SK-N-DZ (cell line): ENCODE measurements around the gene TOMM20L. TPM values are rescaled to one million over a fixed set of nuclear protein-coding genes. Genes with fewer than 3 reads are reported as not detected.
"Not testable (repeated sequence)": the region's sequence is repeated elsewhere in the genome, so short reads cannot be mapped to it uniquely, and the experiment has no call there.

ENCODE experiments used
- DNase-seq: peaks from one replicate; pipeline ENCODE4 v3.0.0-alpha.2; 2015; ENCODE audit warnings: low spot score
- polyA plus RNA-seq, 2 experiments: library from polyadenylated mRNA; depleted of rRNA; stranded (reverse); fragments of >200 nt; gene quantifications; 2 replicates each; pipeline ENCODE4 v1.2.3, GENCODE V29; 2014

TOMM20L gene
- polyA plus RNA-seq (2014; cell fraction: cytosol; rRNA removed): not detected in 2 replicates
- not detected in 2 replicates for polyA plus RNA-seq (2014; cell fraction: nucleus; rRNA removed)

- no peak for DNase-seq
Observed at GRCh38 chr14:58395812-58396788, at the start of gene TOMM20L. TSS of gene TOMM20L (plus strand) at chr14:58395930. CDS start at chr14:58395958, 28 bp downstream.

DNA sequence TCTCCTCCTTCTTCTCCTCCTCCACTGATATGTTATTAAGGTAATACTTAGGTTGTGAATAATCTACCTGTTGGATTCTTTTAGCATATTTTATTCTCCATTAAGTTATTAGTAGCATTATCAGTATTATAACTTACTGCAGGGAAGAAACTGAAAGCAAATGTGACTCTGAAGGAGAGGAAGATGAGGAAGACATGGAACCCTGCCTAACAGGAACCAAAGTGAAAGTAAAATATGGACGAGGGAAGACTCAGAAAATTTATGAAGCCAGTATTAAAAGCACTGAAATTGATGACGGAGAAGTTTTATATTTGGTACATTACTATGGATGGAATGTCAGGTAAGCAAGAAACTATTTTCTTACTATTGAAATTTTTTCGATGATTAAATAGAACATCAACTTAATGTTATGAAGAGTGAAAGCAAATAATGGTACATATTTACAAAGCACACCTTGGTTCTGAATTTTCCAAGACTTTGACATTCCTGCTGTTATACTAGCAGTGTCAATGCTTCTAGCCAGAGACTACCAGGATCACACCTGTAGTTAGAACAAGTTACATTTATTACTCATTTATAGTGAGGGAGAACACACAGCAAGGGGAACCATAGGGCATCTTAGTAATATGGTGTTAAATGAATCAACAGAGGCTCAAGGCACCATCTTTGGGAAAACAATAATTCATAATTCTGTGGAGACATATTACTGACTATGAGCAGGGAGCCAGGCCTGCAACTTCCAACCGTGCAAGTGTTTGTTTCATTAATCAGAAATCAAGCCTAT lies 42.0 kb upstream of the TOMM20L start:
- DNase-seq: no peak

GRCh38 chr14:58354808-58355207 lies 40.9 kb upstream of the TOMM20L start:
- no peak for DNase-seq

- DNase-seq: no peak
Observed at GRCh38 chr14:58356268-58356667, 39.5 kb upstream of the TOMM20L start.

DNA sequence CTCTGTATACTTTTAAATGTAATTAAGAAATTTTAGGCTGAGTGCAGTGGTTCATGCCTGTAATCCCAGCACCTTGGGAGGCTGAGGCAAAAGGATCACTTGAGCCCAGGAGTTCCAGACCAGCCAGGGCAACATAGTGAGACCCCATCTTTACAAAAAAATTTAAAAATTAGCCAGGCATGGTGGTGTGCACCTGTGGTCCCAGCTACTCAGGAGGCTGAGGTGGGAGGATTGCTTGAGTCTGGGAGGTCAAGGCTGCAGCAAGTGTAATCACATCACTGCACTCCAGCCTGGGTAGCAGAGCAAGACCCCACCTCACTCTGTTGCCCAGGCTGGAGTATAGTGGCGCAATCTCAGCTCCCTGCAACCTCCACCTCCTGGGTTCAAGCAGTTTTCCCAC lies 33.5 kb upstream of the TOMM20L start:
- not testable (repeated sequence) for DNase-seq

DNA sequence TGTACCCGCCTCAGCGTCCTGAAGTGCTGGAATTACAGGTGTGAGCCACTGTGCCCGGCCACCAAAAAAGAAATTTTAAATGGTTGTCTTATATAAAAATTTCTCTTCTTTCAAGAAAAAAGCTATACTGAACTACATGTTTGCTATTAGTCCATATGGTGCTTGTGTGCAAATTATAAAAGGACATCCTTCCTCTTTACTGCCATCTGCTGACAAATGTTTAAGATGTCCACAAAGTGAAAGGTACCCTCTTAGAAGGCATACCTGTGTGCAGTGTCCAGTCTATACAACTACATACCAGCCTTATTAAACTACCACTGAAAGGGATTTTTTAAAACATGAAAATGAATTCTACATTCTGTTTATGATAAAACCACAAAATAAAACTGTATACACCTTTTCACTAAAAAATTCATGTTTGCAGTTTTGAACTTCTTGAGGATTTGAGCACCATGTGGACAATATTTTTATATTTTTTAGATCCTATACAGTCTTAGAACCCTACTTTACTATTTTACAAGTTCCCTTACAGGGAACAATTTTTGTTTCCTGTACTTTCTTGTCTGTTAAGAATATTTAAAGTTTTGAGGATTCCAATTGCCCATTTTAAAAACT lies 32.8 kb upstream of the TOMM20L start:
- peak; percentile 13 for DNase-seq

DNA sequence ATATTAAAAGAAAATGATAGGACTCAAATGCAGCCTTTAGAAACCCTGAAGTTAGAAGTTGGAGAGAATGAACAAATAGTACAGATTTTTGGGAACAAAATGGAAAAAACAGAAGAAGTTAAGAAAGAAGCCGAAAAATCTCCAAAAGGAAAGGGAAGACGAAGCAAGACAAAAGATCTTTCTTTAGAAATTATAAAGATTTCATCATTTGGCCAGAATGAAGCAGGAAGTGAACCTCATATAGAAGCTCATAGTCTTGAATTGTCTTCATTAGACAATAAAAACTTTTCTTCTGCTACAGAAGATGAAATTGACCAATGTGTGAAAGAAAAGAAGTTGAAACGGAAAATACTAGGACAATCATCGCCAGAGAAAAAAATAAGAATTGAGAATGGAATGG lies 31.4 kb upstream of the TOMM20L start:
- no peak for DNase-seq

- DNase-seq: no peak
Observed at GRCh38 chr14:58367296-58367695, 28.4 kb upstream of the TOMM20L start.

DNA sequence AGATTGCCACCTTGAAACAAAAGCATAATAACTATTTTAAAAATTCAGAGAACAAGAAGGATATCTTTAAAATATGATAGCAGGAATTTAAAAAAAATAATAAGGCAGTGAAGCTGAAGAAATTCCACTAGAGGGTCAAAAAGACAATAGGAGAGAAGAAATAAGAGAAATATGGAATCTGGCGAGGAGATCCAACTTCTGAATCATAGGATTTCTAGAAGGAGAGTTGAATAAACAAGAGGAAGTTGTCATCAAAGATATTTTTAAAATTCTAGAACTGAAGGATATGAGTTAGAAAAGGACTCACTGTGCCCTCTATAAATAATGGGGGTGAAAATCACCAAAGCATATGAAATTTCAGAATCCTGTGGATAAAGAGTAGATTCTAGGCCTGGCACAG lies 26.8 kb upstream of the TOMM20L start:
- DNase-seq: no peak

- no peak for DNase-seq
Observed at GRCh38 chr14:58376791-58377190, 18.9 kb upstream of the TOMM20L start.

GRCh38 chr14:58390830-58391229 lies 4.9 kb upstream of the TOMM20L start:
- DNase-seq: no peak

GRCh38 chr14:58395562-58395811 lies 243 bp upstream of the TOMM20L start:
- DNase-seq: no peak

DNA sequence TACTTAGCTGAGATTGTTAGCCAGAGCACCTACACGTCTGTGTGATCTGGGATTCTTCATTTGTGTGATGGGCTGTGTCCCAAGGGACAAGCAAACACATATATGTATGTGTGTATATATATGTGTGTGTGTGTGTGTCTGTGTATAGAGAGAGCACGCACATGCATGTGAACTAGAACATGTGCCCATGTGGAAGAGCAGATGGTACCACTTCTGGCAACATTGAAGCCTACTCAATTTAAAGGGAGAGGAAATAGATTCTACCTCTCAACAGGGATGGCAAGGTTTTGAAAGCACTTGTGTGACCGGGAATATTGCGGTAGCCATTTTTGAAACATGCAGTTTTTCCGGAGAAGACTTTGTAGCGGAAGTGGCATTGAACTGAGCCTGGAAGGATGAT lies 1.4 kb downstream of the TOMM20L start:
- no peak for DNase-seq

DNA sequence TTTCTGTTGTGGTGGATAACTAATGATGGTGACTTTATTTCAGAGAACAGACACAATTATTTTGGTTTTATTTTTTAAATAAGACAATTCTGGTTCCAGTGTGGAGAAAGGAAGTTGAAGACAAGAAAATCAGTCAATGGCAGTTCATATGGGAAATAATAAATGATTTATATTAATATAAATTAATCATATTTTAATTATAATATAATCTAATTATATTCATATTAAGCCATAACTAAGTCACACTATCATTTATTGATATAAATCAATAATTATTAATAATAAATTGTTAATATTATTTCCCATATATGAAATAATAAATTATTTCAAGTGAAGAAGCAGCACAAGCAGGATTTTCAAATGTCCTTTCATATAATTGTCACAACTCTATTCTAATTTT lies 2.8 kb downstream of the TOMM20L start:
- DNase-seq: no peak

DNA sequence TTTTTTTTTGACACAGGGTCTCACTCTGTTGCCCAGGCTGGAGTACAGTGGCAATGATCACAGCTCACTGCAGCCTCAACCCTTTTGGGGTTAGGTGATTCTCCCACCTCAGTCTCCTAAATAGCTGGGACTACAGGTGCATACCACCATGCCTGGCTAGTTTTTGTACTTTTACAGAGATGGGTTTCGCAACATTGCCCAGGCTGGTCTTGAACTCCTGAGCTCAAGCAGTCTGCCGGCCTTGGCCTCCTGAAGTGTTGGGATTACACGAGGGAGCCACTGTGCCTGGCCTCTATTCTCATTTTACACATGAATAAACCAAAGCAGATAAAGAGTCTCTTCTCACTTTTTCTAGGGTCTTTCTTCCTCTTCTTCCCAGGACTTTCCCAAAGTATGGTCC lies 3.2 kb downstream of the TOMM20L start:
- no peak for DNase-seq

GRCh38 chr14:58401587-58401986 lies 5.9 kb downstream of the TOMM20L start:
- DNase-seq: no peak

- DNase-seq: no peak
Observed at GRCh38 chr14:58408681-58409215, 13.0 kb downstream of the TOMM20L start.

GRCh38 chr14:58414845-58415244 lies 19.1 kb downstream of the TOMM20L start:
- no peak for DNase-seq

DNA sequence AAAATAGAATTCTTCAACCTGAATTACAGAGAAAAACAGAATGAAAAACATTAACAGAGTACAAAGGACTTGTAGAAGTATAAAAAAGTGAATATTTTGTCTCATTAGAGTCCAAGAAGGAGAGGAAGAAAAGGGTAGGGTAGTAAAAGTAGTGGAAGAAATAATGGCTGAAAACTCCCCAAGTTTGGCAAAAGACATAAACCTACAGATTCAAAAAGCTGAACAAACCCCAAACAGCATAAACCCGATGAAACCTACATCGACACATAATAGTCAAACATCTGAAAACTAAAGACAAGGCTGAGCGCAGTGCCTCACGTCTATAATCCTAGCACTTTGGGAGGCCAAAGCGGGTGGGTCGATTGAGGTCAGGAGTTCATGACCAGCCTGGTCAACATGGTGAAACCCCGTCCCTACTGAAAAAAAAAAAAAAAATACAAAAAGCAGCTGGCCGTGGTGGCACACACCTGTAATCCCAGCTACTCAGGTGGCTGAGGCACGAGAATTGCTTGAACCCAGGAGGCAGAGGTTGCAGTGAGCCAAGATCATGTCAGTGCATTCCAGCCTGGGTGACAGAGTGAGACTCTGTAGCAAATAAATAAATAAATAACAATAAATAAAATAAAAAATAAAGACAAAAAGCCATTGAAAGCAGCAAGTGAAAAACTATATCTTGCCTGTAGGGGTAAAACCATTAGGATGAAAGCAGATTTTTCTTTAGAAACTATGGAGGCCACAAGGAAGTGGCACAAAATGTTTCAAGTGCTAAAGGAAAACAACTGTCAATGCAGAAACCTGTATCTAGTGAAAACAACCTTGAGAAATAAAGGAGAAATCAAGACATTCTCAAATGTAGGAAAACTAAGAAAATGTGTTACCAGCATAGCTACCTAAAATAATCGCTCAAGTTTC lies 20.2 kb downstream of the TOMM20L start:
- DNase-seq: no peak

GRCh38 chr14:58416934-58417333 lies 21.2 kb downstream of the TOMM20L start:
- not testable (repeated sequence) for DNase-seq
